SHP77 (cell line): Measurements from ENCODE around the gene TMC4.
"Not testable (repeated sequence)": the region's sequence is repeated elsewhere in the genome, so short reads cannot be mapped to it uniquely, and the experiment has no call there.

Experiments
- DNase-seq, 2 experiments: peaks; one replicate each; lab custom pipeline; 2025; lab: John Stamatoyannopoulos, UW

The TMC4 gene

GRCh38 chr19:54172471-54173358 lies at the start of gene TMC4:
TMC4 (minus strand) TSS chr19:54173160; CDS start chr19:54173117, 43 bp downstream.
- DNase-seq: peak in 1 of 2 experiments; percentile 15

- not testable (repeated sequence) for DNase-seq
Measured at GRCh38 chr19:54221947-54222346, 49.0 kb upstream of the TMC4 start.

- DNase-seq: not testable (repeated sequence)
Measured at GRCh38 chr19:54219702-54220101, 46.7 kb upstream of the TMC4 start.

GRCh38 chr19:54218960-54219661 lies 46.2 kb upstream of the TMC4 start:
- no peak for DNase-seq

GRCh38 chr19:54218259-54218658 lies 45.3 kb upstream of the TMC4 start:
- no peak for DNase-seq

GRCh38 chr19:54217517-54218247 lies 44.7 kb upstream of the TMC4 start:
- DNase-seq: not testable (repeated sequence)

- DNase-seq: no peak
Measured at GRCh38 chr19:54216869-54217268, 43.9 kb upstream of the TMC4 start.

- not testable (repeated sequence) for DNase-seq
Measured at GRCh38 chr19:54214734-54215133, 41.8 kb upstream of the TMC4 start.

GRCh38 chr19:54214217-54214616 lies 41.3 kb upstream of the TMC4 start:
- DNase-seq: not testable (repeated sequence)

GRCh38 chr19:54211235-54211634 lies 38.3 kb upstream of the TMC4 start:
- no peak for DNase-seq

GRCh38 chr19:54209811-54210494 lies 37.0 kb upstream of the TMC4 start:
- peak; percentile 88 to 91 for DNase-seq

GRCh38 chr19:54209058-54209810 lies 36.3 kb upstream of the TMC4 start:
- no peak for DNase-seq

- DNase-seq: no peak
Measured at GRCh38 chr19:54208784-54209057, 35.8 kb upstream of the TMC4 start.

- DNase-seq: no peak
Measured at GRCh38 chr19:54207983-54208783, 35.2 kb upstream of the TMC4 start.

GRCh38 chr19:54207676-54207982 lies 34.7 kb upstream of the TMC4 start:
- no peak for DNase-seq

GRCh38 chr19:54207193-54207592 lies 34.2 kb upstream of the TMC4 start:
- DNase-seq: not testable (repeated sequence)

- no peak for DNase-seq
Measured at GRCh38 chr19:54206831-54207177, 33.8 kb upstream of the TMC4 start.

- DNase-seq: no peak
Measured at GRCh38 chr19:54206030-54206830, 33.3 kb upstream of the TMC4 start.

- no peak for DNase-seq
Measured at GRCh38 chr19:54204767-54205468, 32.0 kb upstream of the TMC4 start.
